Breast epithelium (tissue), 4 donors: Measurements from ENCODE around the gene NME7. TPM values are rescaled to one million over a fixed set of nuclear protein-coding genes. Genes with fewer than 3 reads are reported as not detected.

Experiments
- DNase-seq, 2 donors: peaks; one replicate each; pipeline ENCODE4 v3.0.0-alpha.2; 2019; ENCODE audit warnings: low spot score in 2 of 2
- H3K27ac ChIP-seq, 2 donors: fragments of 200-600 bp; sonication (generic) in 1 of 2; one replicate each; pipeline ENCODE4 v1.5.1; 2016 to 2019; ENCODE audit warnings: mild to moderate bottlenecking in 1 of 2
- H3K27me3 ChIP-seq, 2 donors: fragments of 200-600 bp; sonication (generic) in 1 of 2; one replicate each; pipeline versions ENCODE4 v1.5.1 to v1.6.0; 2017 to 2019; ENCODE audit warnings: control low read depth in 1 of 2, mild to moderate bottlenecking in 1 of 2
- H3K36me3 ChIP-seq: fragments of 200-600 bp; one replicate; pipeline ENCODE4 v1.5.1; 2019
- H3K4me1 ChIP-seq, 2 donors: fragments of 200-600 bp; sonication (generic); one replicate each; pipeline ENCODE4 v1.5.1; 2016 to 2019; ENCODE audit warnings: control low read depth in 1 of 2
- H3K4me3 ChIP-seq, 3 donors: fragments of 200-600 bp; sonication (generic); 1 replicate in 2 of 3; 2 replicates in 1 of 3; pipeline ENCODE4 v1.5.1; 2016 to 2019; ENCODE audit warnings: mild to moderate bottlenecking in 3 of 3, moderate library complexity in 2 of 3
- H3K9me3 ChIP-seq, 2 donors: fragments of 200-600 bp; sonication (generic) in 1 of 2; one replicate each; pipeline ENCODE4 v1.5.1; 2016 to 2019; ENCODE audit warnings: control low read depth in 1 of 2
- POLR2A ChIP-seq: fragments of 450-650 bp; IDR thresholded peaks from one replicate; pipeline ENCODE4 v1.6.1; 2016; ENCODE audit warnings: antibody characterized with exemption, mild to moderate bottlenecking, moderate library complexity
- POLR2AphosphoS5 ChIP-seq, 3 donors: sonication (generic); formaldehyde crosslinking; IDR thresholded peaks; one replicate each; pipeline ENCODE4 v1.6.1; 2017; ENCODE audit warnings: antibody characterized with exemption in 3 of 3
- intact Hi-C: fragments of 100-400 bp; cut with DNase I; formaldehyde crosslinking; loops from one replicate; pipeline ENCODE4 v1.15.1; 2023; ENCODE audit warnings: low total_unique reads
- total RNA-seq, 3 donors: library from RNA; depleted of rRNA; stranded (reverse); fragments of >200 nt; gene quantifications; one replicate each; pipeline ENCODE4 v1.1.0, GENCODE V29; 2016
- TF ChIP-seq, protein P1 (sequence below), 3 donors: fragments of 450-650 bp; IDR thresholded peaks; one replicate each; pipeline ENCODE4 v1.5.1; 2016 to 2017; ENCODE audit warnings: antibody characterized with exemption in 3 of 3, mild to moderate bottlenecking in 3 of 3, moderate library complexity in 3 of 3

Gene NME7
- total RNA-seq, 3 donors from 2014 or later: 13.0 to 22.8 (median 16.7) TPM

DNA sequence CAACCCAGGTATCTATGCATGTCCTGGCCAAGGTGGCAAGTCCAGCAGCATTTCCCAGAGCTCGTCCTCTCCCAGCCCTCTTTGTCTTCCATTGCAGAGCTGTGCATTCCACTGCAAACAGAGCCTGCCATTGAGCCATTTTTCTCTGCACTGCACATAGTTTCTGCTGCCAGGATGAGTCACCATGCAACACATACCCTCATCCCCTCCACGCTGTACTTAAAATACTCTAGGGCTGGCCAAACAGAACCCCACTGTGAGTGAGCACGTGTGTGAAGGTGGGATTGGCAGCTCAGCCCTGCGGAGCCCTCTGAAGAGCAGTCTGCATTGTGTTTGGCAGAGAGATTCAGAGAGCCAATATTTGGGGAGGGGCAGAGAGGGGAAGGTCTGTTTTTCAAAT, 265.0 kb downstream of the NME7 start:
- Histone ChIP-seq H3K27me3 (no peaks in the 10 kb centered on the region), H3K9me3 (no peaks in the 10 kb centered on the region), H3K27ac (peak overlapping the region; percentile 49 to 56), H3K4me3 (no peak overlapping the region), H3K4me1 (peaks cover 0 to 9% of the 10 kb centered on the region in 2 donors), H3K36me3 (no peaks in the 10 kb centered on the region)
- DNase-seq: no peak
- intact Hi-C loops: no loop called here
- TF ChIP-seq, protein P1, sequence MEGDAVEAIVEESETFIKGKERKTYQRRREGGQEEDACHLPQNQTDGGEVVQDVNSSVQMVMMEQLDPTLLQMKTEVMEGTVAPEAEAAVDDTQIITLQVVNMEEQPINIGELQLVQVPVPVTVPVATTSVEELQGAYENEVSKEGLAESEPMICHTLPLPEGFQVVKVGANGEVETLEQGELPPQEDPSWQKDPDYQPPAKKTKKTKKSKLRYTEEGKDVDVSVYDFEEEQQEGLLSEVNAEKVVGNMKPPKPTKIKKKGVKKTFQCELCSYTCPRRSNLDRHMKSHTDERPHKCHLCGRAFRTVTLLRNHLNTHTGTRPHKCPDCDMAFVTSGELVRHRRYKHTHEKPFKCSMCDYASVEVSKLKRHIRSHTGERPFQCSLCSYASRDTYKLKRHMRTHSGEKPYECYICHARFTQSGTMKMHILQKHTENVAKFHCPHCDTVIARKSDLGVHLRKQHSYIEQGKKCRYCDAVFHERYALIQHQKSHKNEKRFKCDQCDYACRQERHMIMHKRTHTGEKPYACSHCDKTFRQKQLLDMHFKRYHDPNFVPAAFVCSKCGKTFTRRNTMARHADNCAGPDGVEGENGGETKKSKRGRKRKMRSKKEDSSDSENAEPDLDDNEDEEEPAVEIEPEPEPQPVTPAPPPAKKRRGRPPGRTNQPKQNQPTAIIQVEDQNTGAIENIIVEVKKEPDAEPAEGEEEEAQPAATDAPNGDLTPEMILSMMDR (IDR thresholded peaks at IDR 0.05): no peak
- TF ChIP-seq POLR2A (no peak), POLR2AphosphoS5 (IDR thresholded peaks at IDR 0.05) (no peak)

DNA sequence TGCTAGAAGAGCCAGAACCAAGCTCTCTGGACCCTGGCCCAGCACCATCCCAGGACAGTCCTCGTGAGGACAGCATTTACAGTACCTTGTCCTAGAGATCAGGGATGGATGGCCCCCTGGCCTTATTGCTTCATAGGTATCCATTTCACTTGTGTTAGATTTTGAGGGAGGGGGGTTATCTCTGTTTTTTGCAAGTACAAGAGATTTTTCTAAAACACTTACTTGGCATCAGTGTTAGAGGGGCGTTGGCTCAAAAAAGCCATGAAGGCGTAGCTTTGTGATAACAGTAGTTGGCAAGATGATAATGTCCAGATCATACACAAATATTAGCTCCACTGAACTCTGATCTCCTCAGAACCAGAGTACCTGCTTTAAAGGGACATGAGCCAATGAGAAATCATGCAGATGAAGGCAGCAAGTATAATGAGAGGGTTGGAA, 266.9 kb downstream of the NME7 start:
- H3K36me3 ChIP-seq: no peaks in the 10 kb centered on the region
- no peaks in the 10 kb centered on the region for H3K27me3 ChIP-seq
- H3K9me3 ChIP-seq: no peaks in the 10 kb centered on the region
- intact Hi-C loops: no loop called here
- no peak for DNase-seq
- TF ChIP-seq, protein P1 (IDR thresholded peaks at IDR 0.05): no peak
- TF ChIP-seq POLR2A: no peak
- H3K27ac ChIP-seq: no peak overlapping the region
- H3K4me1 ChIP-seq: peaks cover 0 to 9% of the 10 kb centered on the region in 2 donors
- H3K4me3 ChIP-seq: no peak overlapping the region

DNA sequence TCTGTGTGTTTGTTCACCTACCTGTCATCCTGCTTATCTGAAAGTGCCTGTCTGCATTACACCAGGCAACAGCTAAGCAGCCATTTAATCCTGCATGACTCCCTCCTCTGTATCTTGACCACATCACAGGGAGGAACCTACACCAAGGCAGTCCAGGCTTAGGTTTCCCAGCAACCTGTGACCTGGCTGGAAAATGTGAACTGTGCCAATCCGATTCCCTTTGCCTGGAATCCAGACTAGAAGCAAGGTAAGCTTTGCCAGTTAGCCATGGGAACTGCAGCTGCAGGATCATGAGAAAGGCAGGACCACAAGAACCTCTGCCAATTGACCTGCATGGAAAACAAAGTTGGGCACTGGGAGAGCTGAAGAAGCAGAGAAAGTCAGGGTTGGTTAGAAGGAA, 267.4 kb downstream of the NME7 start:
- Histone ChIP-seq H3K27ac (no peak overlapping the region), H3K27me3 (no peaks in the 10 kb centered on the region), H3K36me3 (no peaks in the 10 kb centered on the region), H3K9me3 (no peaks in the 10 kb centered on the region), H3K4me3 (no peak overlapping the region), H3K4me1 (peaks cover 0 to 7% of the 10 kb centered on the region in 2 donors)
- no peak for DNase-seq
- no peak for TF ChIP-seq POLR2AphosphoS5 (IDR thresholded peaks at IDR 0.05)
- intact Hi-C loops: no loop called here

DNA sequence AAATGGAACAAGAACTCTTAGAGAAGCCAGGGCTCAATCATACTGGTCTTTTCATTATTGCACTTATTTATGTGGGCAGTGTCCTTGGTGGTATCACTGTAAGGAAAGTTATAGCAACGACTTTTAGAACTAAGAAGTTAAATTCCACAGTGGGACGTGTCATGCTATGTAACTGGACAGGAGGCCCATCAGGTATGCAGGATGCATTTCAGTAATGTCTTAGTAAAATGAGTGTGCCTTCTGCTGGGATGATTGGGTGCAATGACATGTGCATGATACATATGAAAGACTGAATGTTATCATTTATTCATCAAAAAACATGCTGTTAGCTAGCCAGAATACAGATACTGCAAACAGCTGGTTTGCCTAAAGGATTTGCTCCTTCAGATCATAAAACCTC, 268.0 kb downstream of the NME7 start:
- Histone ChIP-seq H3K4me3 (no peak overlapping the region), H3K27ac (no peak overlapping the region), H3K36me3 (no peaks in the 10 kb centered on the region), H3K27me3 (no peaks in the 10 kb centered on the region), H3K9me3 (no peaks in the 10 kb centered on the region), H3K4me1 (peaks cover 0 to under 1% of the 10 kb centered on the region in 2 donors)
- no peak for TF ChIP-seq POLR2AphosphoS5 (IDR thresholded peaks at IDR 0.05)
- DNase-seq: no peak
- intact Hi-C loops: no loop called here

DNA sequence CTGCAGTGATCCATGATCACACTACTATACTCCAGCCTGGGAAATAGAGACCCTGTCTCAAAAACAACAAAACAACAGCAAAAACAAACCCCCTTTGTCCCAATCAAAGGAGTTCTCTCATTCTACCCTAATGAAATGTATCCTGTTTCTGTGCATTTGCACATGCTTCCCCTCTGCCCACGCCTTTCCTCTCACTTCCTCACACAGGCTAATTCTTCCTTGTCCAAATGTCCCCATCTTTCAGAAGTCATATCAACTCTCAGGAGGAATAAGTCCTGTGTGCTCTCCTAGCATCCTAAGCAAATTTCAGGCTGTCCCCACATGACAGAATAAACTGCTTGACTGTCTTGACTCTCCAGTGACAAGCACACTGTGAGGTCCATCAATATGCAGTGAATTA, 269.2 kb downstream of the NME7 start:
- no peak for TF ChIP-seq POLR2A
- TF ChIP-seq POLR2AphosphoS5 (IDR thresholded peaks at IDR 0.05): no peak
- TF ChIP-seq, protein P1 (IDR thresholded peaks at IDR 0.05): no peak
- no peak for DNase-seq

DNA sequence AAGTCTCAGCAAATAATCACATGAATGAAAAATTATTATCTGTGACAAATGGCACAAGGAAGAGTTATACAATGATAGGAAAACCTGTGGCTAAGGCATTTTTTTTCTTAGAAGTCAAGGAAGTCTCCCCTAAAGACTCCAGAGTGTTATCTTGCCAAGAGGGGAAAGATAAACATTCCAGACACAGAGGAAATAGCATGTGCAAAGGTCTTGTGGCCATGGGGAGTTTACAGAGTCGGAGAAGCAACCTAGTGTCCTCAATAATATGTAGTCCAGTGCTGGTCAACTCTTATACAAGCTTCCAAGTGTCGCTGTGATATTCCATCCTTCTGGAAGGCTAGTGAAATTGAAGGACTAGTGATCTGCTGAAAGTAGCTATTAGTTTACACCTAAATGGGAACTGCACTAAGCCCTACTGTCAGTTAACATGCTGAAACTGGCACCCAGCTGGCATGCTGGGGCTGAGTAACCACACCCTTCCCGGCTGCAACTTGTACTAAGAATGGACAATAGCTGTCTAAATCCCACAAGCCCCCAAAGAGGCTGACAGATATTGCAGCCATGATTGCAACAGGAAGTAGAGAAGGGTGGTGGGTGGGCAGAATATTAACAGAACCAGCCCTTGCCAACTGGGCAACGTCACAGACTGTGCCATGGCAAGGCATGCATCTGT, 272.6 kb downstream of the NME7 start:
- Histone ChIP-seq H3K4me3 (no peak overlapping the region), H3K4me1 (no peaks in the 10 kb centered on the region), H3K9me3 (no peaks in the 10 kb centered on the region), H3K36me3 (no peaks in the 10 kb centered on the region), H3K27ac (no peak overlapping the region), H3K27me3 (no peaks in the 10 kb centered on the region)
- no peak for TF ChIP-seq POLR2AphosphoS5 (IDR thresholded peaks at IDR 0.05)
- TF ChIP-seq POLR2A: no peak
- TF ChIP-seq, protein P1 (IDR thresholded peaks at IDR 0.05): no peak
- intact Hi-C loops: no loop called here
- DNase-seq: no peak

More for the DNA sequence above, 269.2 kb downstream of the NME7 start:
- Histone ChIP-seq H3K36me3 (no peaks in the 10 kb centered on the region), H3K27me3 (no peaks in the 10 kb centered on the region), H3K27ac (no peak overlapping the region), H3K4me1 (no peaks in the 10 kb centered on the region), H3K4me3 (no peak overlapping the region), H3K9me3 (no peaks in the 10 kb centered on the region)
- intact Hi-C loops: no loop called here
